Chondrocyte (in vitro differentiated cells): Measurements from ENCODE around the gene SH3BGR. TPM values are rescaled to one million over a fixed set of nuclear protein-coding genes. Genes with fewer than 3 reads are reported as not detected.

Experiments
- DNase-seq: peaks from one replicate; pipeline ENCODE4 v3.0.0; 2021; ENCODE audit warnings: mixed read lengths, low spot score
- H3K27ac Mint-ChIP-seq: one replicate; pipeline ENCODE4 v1.8.0; 2021; ENCODE audit warnings: mild to moderate bottlenecking, moderate library complexity, mixed read lengths; ENCODE audit not compliant: unreplicated experiment
- H3K27me3 Mint-ChIP-seq: 2 replicates; pipeline ENCODE4 v1.8.0; 2021; ENCODE audit warnings: low read depth, mixed read lengths
- H3K36me3 Mint-ChIP-seq: 2 replicates; pipeline ENCODE4 v1.8.0; 2021; ENCODE audit warnings: low read depth, mixed read lengths
- H3K4me1 Mint-ChIP-seq: 2 replicates; pipeline ENCODE4 v1.8.0; 2021; ENCODE audit warnings: low read depth, mild to moderate bottlenecking, mixed read lengths
- H3K4me3 Mint-ChIP-seq: one replicate; pipeline ENCODE4 v1.8.0; 2021; ENCODE audit warnings: mild to moderate bottlenecking, moderate library complexity, mixed read lengths; ENCODE audit not compliant: unreplicated experiment
- H3K9me3 Mint-ChIP-seq: 2 replicates; pipeline ENCODE4 v1.8.0; 2021; ENCODE audit warnings: low read depth, mixed read lengths
- total RNA-seq: library from RNA; stranded (reverse); gene quantifications from 3 replicates; pipeline ENCODE4 v1.2.1, GENCODE V29; 2021
- TF ChIP-seq, protein P1 (sequence below): fragments of 200-600 bp; sonication (generic); IDR thresholded peaks from 2 replicates; pipeline ENCODE4 v1.5.0; 2021; ENCODE audit warnings: antibody characterized with exemption, mild to moderate bottlenecking, moderate library complexity

The SH3BGR gene
- total RNA-seq, 1 donor from 2014 or later: 3.3 TPM

- peaks cover 4% of the 10 kb centered on the region for H3K4me1 Mint-ChIP-seq
- H3K9me3 Mint-ChIP-seq: peaks cover 11% of the 10 kb centered on the region
- H3K36me3 Mint-ChIP-seq: peaks cover 5% of the 10 kb centered on the region
- DNase-seq: no peak
- no peak overlapping the region for H3K27ac Mint-ChIP-seq
- TF ChIP-seq, protein P1, sequence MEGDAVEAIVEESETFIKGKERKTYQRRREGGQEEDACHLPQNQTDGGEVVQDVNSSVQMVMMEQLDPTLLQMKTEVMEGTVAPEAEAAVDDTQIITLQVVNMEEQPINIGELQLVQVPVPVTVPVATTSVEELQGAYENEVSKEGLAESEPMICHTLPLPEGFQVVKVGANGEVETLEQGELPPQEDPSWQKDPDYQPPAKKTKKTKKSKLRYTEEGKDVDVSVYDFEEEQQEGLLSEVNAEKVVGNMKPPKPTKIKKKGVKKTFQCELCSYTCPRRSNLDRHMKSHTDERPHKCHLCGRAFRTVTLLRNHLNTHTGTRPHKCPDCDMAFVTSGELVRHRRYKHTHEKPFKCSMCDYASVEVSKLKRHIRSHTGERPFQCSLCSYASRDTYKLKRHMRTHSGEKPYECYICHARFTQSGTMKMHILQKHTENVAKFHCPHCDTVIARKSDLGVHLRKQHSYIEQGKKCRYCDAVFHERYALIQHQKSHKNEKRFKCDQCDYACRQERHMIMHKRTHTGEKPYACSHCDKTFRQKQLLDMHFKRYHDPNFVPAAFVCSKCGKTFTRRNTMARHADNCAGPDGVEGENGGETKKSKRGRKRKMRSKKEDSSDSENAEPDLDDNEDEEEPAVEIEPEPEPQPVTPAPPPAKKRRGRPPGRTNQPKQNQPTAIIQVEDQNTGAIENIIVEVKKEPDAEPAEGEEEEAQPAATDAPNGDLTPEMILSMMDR: no peak
- H3K27me3 Mint-ChIP-seq: no peaks in the 10 kb centered on the region
- H3K4me3 Mint-ChIP-seq: no peak overlapping the region
Measured at GRCh38 chr21:39499156-39499555, 47.4 kb downstream of the SH3BGR start.

- no peak for DNase-seq
- Mint-ChIP-seq H3K27ac (peak overlapping the region; percentile 47), H3K27me3 (no peaks in the 10 kb centered on the region), H3K9me3 (no peaks in the 10 kb centered on the region), H3K4me1 (peaks cover 4% of the 10 kb centered on the region), H3K36me3 (peaks cover 2% of the 10 kb centered on the region), H3K4me3 (no peak overlapping the region)
- TF ChIP-seq, protein P1: no peak
Measured at GRCh38 chr21:39502631-39503030, 50.9 kb downstream of the SH3BGR start.

DNA sequence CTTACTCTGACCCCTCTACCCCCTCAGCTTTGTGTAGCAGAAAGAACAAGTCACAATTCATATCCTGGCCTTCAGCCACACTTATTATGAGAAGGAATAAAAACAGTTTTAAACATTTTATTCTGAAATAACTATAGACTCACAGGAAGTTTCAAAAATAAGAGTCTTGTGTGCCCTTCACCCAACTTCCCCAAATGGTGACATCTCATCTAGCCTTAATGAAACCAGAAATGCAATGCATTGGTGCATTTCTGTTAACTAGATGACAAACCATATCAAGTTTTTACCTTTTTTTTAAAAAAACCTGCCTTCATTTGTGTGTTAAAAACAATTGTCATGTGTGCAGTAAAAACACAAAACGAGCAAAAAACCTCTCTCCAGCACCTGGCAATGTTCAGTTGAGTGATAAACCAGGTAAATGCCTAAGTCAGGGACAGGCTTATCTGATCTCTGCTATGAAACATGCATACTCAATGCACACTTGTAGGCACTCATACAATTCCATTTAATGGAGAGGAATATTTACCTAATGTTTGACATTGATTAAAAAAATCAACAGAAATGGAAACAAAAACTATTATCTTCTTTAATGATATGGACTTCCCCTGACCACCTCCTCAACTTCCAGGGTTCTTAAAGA is 51.5 kb downstream of the SH3BGR start:
- Mint-ChIP-seq H3K27ac (no peak overlapping the region), H3K9me3 (no peaks in the 10 kb centered on the region), H3K4me3 (no peak overlapping the region), H3K27me3 (no peaks in the 10 kb centered on the region), H3K4me1 (peaks cover 4% of the 10 kb centered on the region), H3K36me3 (peaks cover 2% of the 10 kb centered on the region)
- TF ChIP-seq, protein P1: no peak
- DNase-seq: no peak

GRCh38 chr21:39504230-39504629 is 52.5 kb downstream of the SH3BGR start:
- peaks cover 2% of the 10 kb centered on the region for H3K36me3 Mint-ChIP-seq
- H3K9me3 Mint-ChIP-seq: no peaks in the 10 kb centered on the region
- TF ChIP-seq, protein P1: no peak
- no peak for DNase-seq
- H3K27ac Mint-ChIP-seq: no peak overlapping the region
- H3K27me3 Mint-ChIP-seq: no peaks in the 10 kb centered on the region
- H3K4me1 Mint-ChIP-seq: peaks cover 4% of the 10 kb centered on the region
- no peak overlapping the region for H3K4me3 Mint-ChIP-seq

DNA sequence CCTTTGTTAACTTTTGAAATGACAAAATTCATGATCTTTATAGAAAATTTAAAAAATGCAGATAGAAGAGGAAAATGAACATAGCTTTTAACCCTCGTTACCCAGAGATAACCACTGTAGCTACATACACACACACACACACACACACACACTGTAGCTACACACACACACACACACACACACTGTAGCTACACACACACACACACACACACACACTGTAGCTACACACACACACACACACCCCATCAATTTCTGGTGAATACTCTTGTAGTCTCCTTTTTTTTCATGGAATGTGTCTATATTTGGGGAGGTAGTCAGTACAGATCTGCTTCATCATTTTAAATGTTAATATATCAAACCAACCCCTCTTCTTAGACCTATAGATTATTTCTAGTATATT is 58.5 kb downstream of the SH3BGR start:
- Mint-ChIP-seq H3K4me1 (no peaks in the 10 kb centered on the region), H3K27ac (no peak overlapping the region), H3K36me3 (peaks cover 2% of the 10 kb centered on the region), H3K9me3 (no peaks in the 10 kb centered on the region), H3K4me3 (no peak overlapping the region), H3K27me3 (peaks cover 3% of the 10 kb centered on the region)
- no peak for DNase-seq
- TF ChIP-seq, protein P1: no peak
